OCI-LY7 (cell line): ENCODE measurements around the gene EIPR1. TPM values are rescaled to one million over a fixed set of nuclear protein-coding genes. Genes with fewer than 3 reads are reported as not detected.
A peak's percentile ranks its signal among the peaks of the same experiment; 100 is the strongest.

Experiments
- BruUV-seq: library from RNA; stranded (reverse); fragments of 400-500 nt; replicated peaks from 2 replicates; lab custom pipeline; 2021; lab: Mats Ljungman, UMichigan
- CTCF ChIA-PET: fragments of 300-600 bp; sonication (Branson Sonifier 250); formaldehyde crosslinking; loops from one replicate; lab custom pipeline; 2022; ENCODE audit warnings: antibody characterized with exemption; ENCODE audit not compliant: unreplicated experiment; lab: Charles Lee
- POLR2A ChIA-PET: fragments of 300-600 bp; sonication (Branson Sonifier 250); formaldehyde crosslinking; loops from one replicate; lab custom pipeline; 2022; ENCODE audit warnings: antibody characterized with exemption; lab: Charles Lee
- DNase-seq: peaks from one replicate; pipeline ENCODE4 v3.0.0-alpha.2; 2015; ENCODE audit warnings: low spot score
- H2AFZ ChIP-seq: fragments of 200-600 bp; sonication (generic), shearing (Covaris generic); 2 replicates; pipeline ENCODE4 v1.6.1; 2014; ENCODE audit warnings: mild to moderate bottlenecking, antibody characterized with exemption, low read length, moderate library complexity
- H3K27ac ChIP-seq: fragments of 200-600 bp; sonication (generic); 2 replicates; pipeline ENCODE4 v1.5.1; 2014; ENCODE audit warnings: mixed run types, low read depth, mild to moderate bottlenecking, moderate library complexity, low read length, inconsistent platforms; ENCODE audit not compliant: poor library complexity, severe bottlenecking
- H3K36me3 ChIP-seq: fragments of 200-600 bp; sonication (generic); 2 replicates; pipeline ENCODE4 v1.6.1; 2014; ENCODE audit warnings: mild to moderate bottlenecking, antibody characterized with exemption, low read length, moderate library complexity, mixed read lengths; ENCODE audit not compliant: insufficient read depth
- H3K4me1 ChIP-seq: fragments of 200-600 bp; sonication (generic); 2 replicates; pipeline ENCODE4 v1.5.1; 2014; ENCODE audit warnings: mild to moderate bottlenecking, low read length; ENCODE audit not compliant: insufficient read depth, poor library complexity, severe bottlenecking
- H3K4me2 ChIP-seq: fragments of 200-600 bp; sonication (generic); 2 replicates; pipeline ENCODE4 v1.6.1; 2014; ENCODE audit warnings: mild to moderate bottlenecking, low read length
- H3K4me3 ChIP-seq: fragments of 200-600 bp; sonication (generic); 2 replicates; pipeline ENCODE4 v1.5.1; 2014; ENCODE audit warnings: mild to moderate bottlenecking, low read depth, low read length; ENCODE audit not compliant: poor library complexity, severe bottlenecking
- H3K79me2 ChIP-seq: fragments of 200-600 bp; sonication (generic); 2 replicates; pipeline ENCODE4 v1.6.1; 2016; ENCODE audit warnings: low read depth, mild to moderate bottlenecking, low read length, moderate library complexity, mixed read lengths; ENCODE audit not compliant: insufficient read depth
- H3K9me2 ChIP-seq: fragments of 200-600 bp; sonication (generic); 2 replicates; pipeline ENCODE4 v1.6.1; 2016; ENCODE audit warnings: mild to moderate bottlenecking, low read length, mixed read lengths; ENCODE audit not compliant: insufficient read depth
- H3K9me3 ChIP-seq: fragments of 200-600 bp; sonication (generic); 2 replicates; pipeline ENCODE4 v1.6.1; 2014; ENCODE audit warnings: mild to moderate bottlenecking, mixed run types, low read length, mixed read lengths
- H4K20me1 ChIP-seq: fragments of 200-600 bp; sonication (generic); 2 replicates; pipeline ENCODE4 v1.6.1; 2014; ENCODE audit warnings: mild to moderate bottlenecking, antibody characterized with exemption, low read length, moderate library complexity, mixed read lengths; ENCODE audit not compliant: insufficient read depth
- EZH2phosphoT487 ChIP-seq: fragments of 200-600 bp; sonication (generic); IDR thresholded peaks from 2 replicates; pipeline ENCODE4 v1.6.1; 2018; ENCODE audit warnings: low read depth, borderline replicate concordance, mild to moderate bottlenecking, mixed run types, antibody characterized with exemption, low read length, moderate library complexity, mixed read lengths
- intact Hi-C: fragments of 100-400 bp; cut with micrococcal nuclease; formaldehyde crosslinking; loops from one replicate; pipeline ENCODE4 v1.10.0; 2022; ENCODE audit not compliant: unreplicated experiment
- total RNA-seq, 2 experiments: library from RNA; depleted of rRNA in 1 of 2; stranded (reverse); fragments of >200 nt in 1 of 2; shearing (Covaris generic) in 1 of 2; gene quantifications; 2 replicates each; pipeline ENCODE4 v1.2.3, GENCODE V29; 2014 to 2022
- TF ChIP-seq, protein P1 (sequence below): fragments of 200-600 bp; sonication (generic); conservative IDR thresholded peaks from 2 replicates; pipeline ENCODE4 v1.5.1; 2014; ENCODE audit warnings: mild to moderate bottlenecking, antibody characterized with exemption, low read length, moderate library complexity, mixed read lengths

EIPR1 gene
- total RNA-seq, 2 experiments from 2014 or later: 60.5 to 61.7 TPM

DNA sequence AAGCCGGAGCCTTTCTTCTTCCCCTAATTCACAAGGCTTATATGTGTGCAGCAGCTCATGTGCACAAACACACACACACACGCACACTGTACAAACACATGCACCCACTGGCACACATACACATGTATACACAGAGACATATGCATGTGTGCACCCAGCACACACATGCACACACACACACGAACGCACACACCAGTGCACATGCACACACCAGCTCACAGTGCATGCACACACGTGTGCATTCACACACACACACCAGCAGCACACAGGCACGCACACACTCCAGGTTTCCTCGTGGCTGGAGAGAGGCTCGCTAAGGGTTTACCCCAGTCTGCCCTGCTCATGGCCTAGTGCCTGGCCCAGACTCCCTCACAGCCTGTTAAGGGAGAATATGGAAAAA lies 234.0 kb downstream of the EIPR1 start:
- Histone ChIP-seq H3K4me3 (no peak overlapping the region), H4K20me1 (no peaks in the 10 kb centered on the region), H3K9me2 (no peaks in the 10 kb centered on the region), H3K4me2 (peak overlapping the region; percentile 25; the same call in 1 of the 2 replicates), H3K27ac (peak overlapping the region; percentile 6), H2AFZ (no peak overlapping the region), H3K9me3 (peaks cover 6% of the 10 kb centered on the region; the same call in 1 of the 2 replicates), H3K79me2 (no peaks in the 10 kb centered on the region), H3K36me3 (no peaks in the 10 kb centered on the region), H3K4me1 (peaks cover 48% of the 10 kb centered on the region)
- intact Hi-C loops: no loop called here
- no peak for TF ChIP-seq EZH2phosphoT487
- TF ChIP-seq, protein P1, sequence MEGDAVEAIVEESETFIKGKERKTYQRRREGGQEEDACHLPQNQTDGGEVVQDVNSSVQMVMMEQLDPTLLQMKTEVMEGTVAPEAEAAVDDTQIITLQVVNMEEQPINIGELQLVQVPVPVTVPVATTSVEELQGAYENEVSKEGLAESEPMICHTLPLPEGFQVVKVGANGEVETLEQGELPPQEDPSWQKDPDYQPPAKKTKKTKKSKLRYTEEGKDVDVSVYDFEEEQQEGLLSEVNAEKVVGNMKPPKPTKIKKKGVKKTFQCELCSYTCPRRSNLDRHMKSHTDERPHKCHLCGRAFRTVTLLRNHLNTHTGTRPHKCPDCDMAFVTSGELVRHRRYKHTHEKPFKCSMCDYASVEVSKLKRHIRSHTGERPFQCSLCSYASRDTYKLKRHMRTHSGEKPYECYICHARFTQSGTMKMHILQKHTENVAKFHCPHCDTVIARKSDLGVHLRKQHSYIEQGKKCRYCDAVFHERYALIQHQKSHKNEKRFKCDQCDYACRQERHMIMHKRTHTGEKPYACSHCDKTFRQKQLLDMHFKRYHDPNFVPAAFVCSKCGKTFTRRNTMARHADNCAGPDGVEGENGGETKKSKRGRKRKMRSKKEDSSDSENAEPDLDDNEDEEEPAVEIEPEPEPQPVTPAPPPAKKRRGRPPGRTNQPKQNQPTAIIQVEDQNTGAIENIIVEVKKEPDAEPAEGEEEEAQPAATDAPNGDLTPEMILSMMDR: no peak
- no TSS peak for BruUV-seq
- DNase-seq: no peak
- ChIA-PET POLR2A (interaction anchor here (0.6 to 4.3 kb wide), 7 partner anchors 10 to 465 kb away, joined by 3 to 18 read pairs (median 7); no protein-coding TSS in a partner anchor), CTCF (no interaction called here)

- no peak for TF ChIP-seq EZH2phosphoT487
- TF ChIP-seq, protein P1: no peak
- POLR2A ChIA-PET: interaction anchor here (0.6 to 4.3 kb wide), 4 partner anchors 11 to 466 kb away, joined by 3 to 16 read pairs (median 4); no protein-coding TSS in a partner anchor
- H4K20me1 ChIP-seq: no peaks in the 10 kb centered on the region
- H2AFZ ChIP-seq: no peak overlapping the region
- no peaks in the 10 kb centered on the region for H3K9me2 ChIP-seq
- peaks cover 6% of the 10 kb centered on the region; the same call in 1 of the 2 replicates for H3K9me3 ChIP-seq
- CTCF ChIA-PET: interaction anchor here (0.7 kb wide), 1 partner anchor 10 kb away, joined by 6 read pairs; no protein-coding TSS in a partner anchor
- H3K27ac ChIP-seq: no peak overlapping the region
- H3K4me1 ChIP-seq: peaks cover 48% of the 10 kb centered on the region
- intact Hi-C loops: no loop called here
- no peaks in the 10 kb centered on the region for H3K36me3 ChIP-seq
- DNase-seq: no peak
- no peak overlapping the region for H3K4me3 ChIP-seq
- no TSS peak for BruUV-seq
- no peaks in the 10 kb centered on the region for H3K79me2 ChIP-seq
- H3K4me2 ChIP-seq: peak overlapping the region; percentile 25; the same call in 1 of the 2 replicates
Measured at GRCh38 chr2:3142961-3143571, 234.6 kb downstream of the EIPR1 start.

GRCh38 chr2:3142210-3142609 lies 235.4 kb downstream of the EIPR1 start:
- no peaks in the 10 kb centered on the region for H3K79me2 ChIP-seq
- peaks cover 48% of the 10 kb centered on the region for H3K4me1 ChIP-seq
- no peaks in the 10 kb centered on the region for H4K20me1 ChIP-seq
- H3K4me2 ChIP-seq: no peak overlapping the region
- H3K9me2 ChIP-seq: no peaks in the 10 kb centered on the region
- no peak for DNase-seq
- BruUV-seq: no TSS peak
- H3K27ac ChIP-seq: no peak overlapping the region
- CTCF ChIA-PET: no interaction called here
- no peaks in the 10 kb centered on the region for H3K36me3 ChIP-seq
- H2AFZ ChIP-seq: no peak overlapping the region
- intact Hi-C loops: no loop called here
- TF ChIP-seq EZH2phosphoT487: no peak
- TF ChIP-seq, protein P1: no peak
- peaks cover 6% of the 10 kb centered on the region; the same call in 1 of the 2 replicates for H3K9me3 ChIP-seq
- POLR2A ChIA-PET: interaction anchor here (1.1 kb wide), 1 partner anchor 15 kb away, joined by 3 read pairs; no protein-coding TSS in a partner anchor
- H3K4me3 ChIP-seq: no peak overlapping the region
